Stimulated activated CD8-positive, alpha-beta memory T cell treated with anti-CD3 and anti-CD28 coated beads, Interleukin-15, amount 100 ng/mL, for 4 hours (primary cell): Measurements from ENCODE around the gene PITHD1.
"Not testable (repeated sequence)": the region's sequence is repeated elsewhere in the genome, so short reads cannot be mapped to it uniquely, and the experiment has no call there.

Experiments
- DNase-seq, 2 donors: peaks; one replicate each; pipeline ENCODE4 v3.0.0-alpha.2; 2020; ENCODE audit warnings: low read depth in 2 of 2

Gene PITHD1

GRCh38 chr1:23777979-23778814 lies at the start of gene PITHD1:
PITHD1 (plus strand) TSS chr1:23778418; CDS start chr1:23778516, 98 bp downstream.
- peak; percentile 56 to 65 for DNase-seq

GRCh38 chr1:23732363-23733224 lies 45.6 kb upstream of the PITHD1 start:
- DNase-seq: no peak

- DNase-seq: not testable (repeated sequence)
These were observed 44.9 kb upstream of the PITHD1 start for GRCh38 chr1:23733281-23733680.

- DNase-seq: no peak
These were observed 41.6 kb upstream of the PITHD1 start for GRCh38 chr1:23736437-23737134.

GRCh38 chr1:23741609-23742008 lies 36.6 kb upstream of the PITHD1 start:
- DNase-seq: no peak

GRCh38 chr1:23742670-23743286 lies 35.4 kb upstream of the PITHD1 start:
- no peak for DNase-seq

GRCh38 chr1:23743287-23744152 lies 34.7 kb upstream of the PITHD1 start, which contains the start of gene ELOA:
ELOA (plus strand) TSS chr1:23743471; CDS start chr1:23743504, 33 bp downstream.
- peak; percentile 50 to 60 for DNase-seq

- no peak for DNase-seq
These were observed 32.7 kb upstream of the PITHD1 start for GRCh38 chr1:23745515-23745914.

GRCh38 chr1:23748016-23748415 lies 30.2 kb upstream of the PITHD1 start:
- DNase-seq: no peak

- no peak for DNase-seq
These were observed 27.0 kb upstream of the PITHD1 start for GRCh38 chr1:23751050-23751814.

- no peak for DNase-seq
These were observed 26.4 kb upstream of the PITHD1 start for GRCh38 chr1:23751815-23752200.

- no peak for DNase-seq
These were observed 25.3 kb upstream of the PITHD1 start for GRCh38 chr1:23752909-23753308.

- no peak for DNase-seq
These were observed 21.5 kb upstream of the PITHD1 start for GRCh38 chr1:23756676-23757075.

GRCh38 chr1:23757812-23758211 lies 20.4 kb upstream of the PITHD1 start:
- DNase-seq: no peak

- no peak for DNase-seq
These were observed 18.9 kb upstream of the PITHD1 start for GRCh38 chr1:23759277-23759676.

GRCh38 chr1:23763041-23763577 lies 15.1 kb upstream of the PITHD1 start:
- no peak for DNase-seq

- DNase-seq: no peak
These were observed 9.5 kb upstream of the PITHD1 start for GRCh38 chr1:23768733-23769132.

GRCh38 chr1:23772049-23772853 lies 6.0 kb upstream of the PITHD1 start:
- peak; percentile 60 to 74 for DNase-seq

GRCh38 chr1:23772854-23773242 lies 5.4 kb upstream of the PITHD1 start:
- no peak for DNase-seq
